Pulmonary artery endothelial cell (primary cell): ENCODE results near the gene TMED7. TPM values are rescaled to one million over a fixed set of nuclear protein-coding genes. Genes with fewer than 3 reads are reported as not detected.

Experiments
- DNase-seq: peaks from one replicate; pipeline ENCODE4 v3.0.0-alpha.2; 2011; ENCODE audit warnings: low read depth, low spot score
- total RNA-seq: library from RNA; depleted of rRNA; stranded (reverse); fragments of >200 nt; gene quantifications from 2 replicates; pipeline ENCODE4 v1.2.3, GENCODE V29; 2014

Gene TMED7
- total RNA-seq, 1 donor from 2014 or later = 109 TPM

DNA sequence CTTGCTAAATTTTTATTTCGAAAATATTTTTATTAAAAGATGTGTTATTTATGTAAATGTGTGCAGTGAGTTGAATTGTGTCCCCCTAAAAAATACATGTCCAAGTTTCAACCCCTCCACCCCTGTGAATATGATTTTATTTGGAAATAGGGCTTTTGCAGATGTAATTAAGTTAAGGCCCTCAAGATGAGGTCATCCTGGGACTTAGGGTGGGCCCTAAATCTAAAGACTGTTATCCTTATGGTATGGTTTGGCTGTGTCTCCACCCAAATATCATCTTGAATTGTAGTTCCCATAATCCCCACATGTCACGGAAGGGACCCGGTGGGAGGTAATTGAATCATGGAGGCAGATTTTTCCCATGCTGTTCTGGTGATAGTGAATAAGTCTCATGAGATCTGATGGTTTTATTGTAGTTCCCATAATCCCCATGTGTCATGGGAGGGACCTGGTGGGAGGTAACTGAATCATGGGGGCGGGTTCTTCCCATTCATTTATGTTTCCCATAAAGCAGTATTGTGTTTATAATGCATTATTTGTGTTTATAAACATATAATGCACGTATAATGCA is 1.5 kb upstream of the TMED7 start:
- DNase-seq = no peak

DNA sequence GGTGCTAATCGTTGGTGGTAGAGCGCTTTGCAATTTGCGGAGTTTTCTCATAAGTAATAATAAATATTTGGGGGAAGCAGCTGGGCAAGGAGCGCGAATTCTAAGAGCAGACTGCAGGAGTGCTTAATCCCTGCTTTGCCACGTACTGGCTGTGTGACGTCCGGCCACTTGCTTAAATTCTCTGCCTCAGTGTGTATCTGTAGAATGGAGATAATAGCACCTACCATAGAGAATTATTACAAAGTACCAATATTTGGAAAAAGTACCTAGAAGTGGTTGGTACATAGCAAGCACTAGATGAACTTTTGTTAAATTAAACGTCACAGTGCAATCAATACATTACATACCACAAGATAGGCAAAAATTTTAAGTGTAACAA is 598 bp upstream of the TMED7 start:
- DNase-seq = no peak

DNA sequence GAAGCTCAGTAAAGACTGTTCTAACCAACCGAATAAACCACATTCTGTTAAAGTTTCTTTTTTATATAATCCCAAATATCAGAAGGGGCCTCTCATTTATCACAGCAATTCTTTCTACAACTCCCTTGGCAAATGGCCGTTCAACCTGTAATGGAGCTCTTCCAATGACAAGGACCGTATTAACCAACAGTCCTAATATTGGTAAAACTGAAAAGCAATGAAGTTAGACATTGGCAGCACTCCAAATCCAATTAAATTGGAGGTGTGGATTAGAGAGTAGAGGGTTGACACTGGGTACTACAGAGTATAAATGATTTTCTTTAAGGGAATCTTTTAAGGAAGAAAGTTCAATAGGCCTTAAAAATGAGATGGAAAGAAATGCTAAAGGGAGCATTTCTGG is 842 bp downstream of the TMED7 start:
- DNase-seq = no peak

DNA sequence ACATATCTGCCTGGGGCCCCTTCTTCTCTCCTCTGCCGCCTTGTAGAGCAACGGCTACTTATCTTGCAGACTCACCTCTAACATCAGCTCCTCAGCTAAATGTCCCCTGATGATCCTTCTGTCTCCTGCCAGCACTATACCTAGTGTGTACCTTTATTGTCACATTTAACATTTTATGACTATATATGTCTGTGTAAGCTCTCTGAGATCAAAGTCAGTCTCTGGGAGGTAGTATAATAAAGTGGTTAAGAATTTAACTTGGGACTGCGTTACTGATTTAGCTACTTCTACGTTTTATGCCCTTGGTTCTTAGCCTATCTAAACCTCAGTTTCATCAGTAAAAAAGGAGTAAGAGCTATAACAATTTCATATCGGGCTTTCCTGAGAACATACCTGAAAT is 2.2 kb downstream of the TMED7 start:
- no peak for DNase-seq

DNA sequence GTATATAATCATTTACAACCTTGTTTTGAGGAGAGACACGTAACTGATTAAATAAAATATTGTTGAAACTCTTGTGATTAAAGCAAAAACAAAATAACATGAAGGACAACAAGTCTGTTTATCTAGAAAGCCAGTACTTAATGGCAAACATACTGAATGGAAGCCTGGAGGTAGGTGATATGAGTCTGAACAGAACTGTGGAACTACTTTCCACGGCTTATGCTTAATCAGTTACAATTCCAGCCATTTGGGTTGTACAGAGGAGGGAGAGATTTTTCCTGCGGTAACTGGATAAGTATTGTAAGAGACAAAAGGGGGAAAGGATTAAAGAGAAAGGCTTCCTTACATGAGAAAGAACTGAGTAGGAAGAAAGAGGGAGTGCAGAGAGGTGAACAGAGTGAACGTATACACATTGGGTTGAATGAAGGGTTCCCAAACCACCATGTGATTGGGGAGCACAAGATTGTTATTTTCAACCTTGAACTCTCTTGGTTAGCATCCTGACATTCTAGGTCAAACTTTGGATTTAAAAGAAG is 4.4 kb downstream of the TMED7 start:
- no peak for DNase-seq

DNA sequence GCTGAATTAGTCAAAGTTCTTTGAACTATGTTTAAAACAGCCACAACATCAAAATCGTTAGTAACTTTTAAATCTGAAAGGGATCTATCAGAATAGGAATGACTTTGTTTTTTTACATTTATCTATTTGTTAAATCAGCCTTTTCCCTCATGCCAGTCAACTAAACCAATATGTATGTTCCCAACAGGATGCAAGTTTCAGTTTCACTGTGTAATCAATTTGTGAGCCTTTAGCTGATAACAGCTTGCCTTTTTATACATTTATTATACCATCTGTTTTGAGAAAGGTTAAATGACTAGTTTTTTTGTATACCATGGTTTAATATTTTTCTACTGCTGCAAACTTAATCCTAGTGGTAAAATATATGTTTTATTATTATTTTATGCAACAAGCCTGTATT is 8.9 kb downstream of the TMED7 start:
- no peak for DNase-seq

DNA sequence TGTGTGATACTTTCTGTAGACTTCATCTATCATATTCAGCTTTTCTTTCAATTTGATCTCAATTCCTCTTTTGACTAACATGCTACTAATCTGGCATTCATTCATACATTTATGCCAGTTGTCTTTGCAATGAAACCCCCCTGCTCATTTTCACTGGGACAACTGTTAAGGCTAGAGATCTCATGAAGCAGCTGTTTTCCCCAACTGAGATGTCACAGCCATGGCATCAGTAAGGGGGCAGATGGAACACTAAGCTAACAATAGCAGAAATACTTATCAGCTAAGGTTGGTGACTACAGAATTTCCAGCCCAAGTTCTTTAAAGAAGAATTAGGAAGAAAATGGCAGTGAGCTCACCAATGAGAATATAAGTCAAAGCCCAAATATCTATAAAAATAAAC is 9.4 kb downstream of the TMED7 start:
- no peak for DNase-seq

DNA sequence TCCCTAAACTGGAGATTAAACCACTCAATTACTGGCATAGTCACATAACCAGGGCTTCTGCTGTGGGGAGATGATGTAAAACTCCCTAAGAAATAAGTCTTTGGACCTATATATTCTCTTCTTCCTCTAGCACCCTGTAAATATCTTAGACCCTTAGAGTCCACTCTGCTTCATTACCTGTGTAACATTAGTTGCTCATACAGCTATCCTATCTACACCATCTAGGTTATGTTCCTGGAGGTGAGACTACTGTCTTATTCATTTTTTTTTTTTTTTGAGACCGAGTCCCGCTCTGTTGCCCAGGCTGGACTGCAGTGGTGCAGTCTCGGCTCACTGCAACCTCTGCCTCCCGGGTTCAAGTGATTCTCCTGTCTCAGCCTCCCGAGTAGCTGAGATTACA is 14.0 kb downstream of the TMED7 start:
- no peak for DNase-seq

DNA sequence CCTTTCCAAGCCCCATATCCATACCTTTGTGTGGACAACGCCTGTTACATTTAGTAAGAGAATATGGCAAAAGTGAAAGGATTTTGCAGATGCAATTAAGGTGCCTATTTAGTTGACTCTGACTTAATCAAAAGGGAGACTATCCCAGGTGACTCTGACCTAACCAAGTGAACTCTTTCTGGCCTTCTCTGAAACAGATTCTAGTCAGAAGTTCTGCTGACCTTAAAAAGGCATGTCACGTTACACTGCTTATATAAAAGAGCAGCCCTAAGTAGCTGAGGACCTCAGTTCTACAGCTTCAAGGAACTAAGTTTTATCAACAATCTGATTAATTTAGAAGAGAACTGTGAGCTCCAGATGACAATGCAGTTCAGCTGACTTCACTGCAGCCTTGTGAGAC is 17.9 kb downstream of the TMED7 start:
- DNase-seq = no peak

DNA sequence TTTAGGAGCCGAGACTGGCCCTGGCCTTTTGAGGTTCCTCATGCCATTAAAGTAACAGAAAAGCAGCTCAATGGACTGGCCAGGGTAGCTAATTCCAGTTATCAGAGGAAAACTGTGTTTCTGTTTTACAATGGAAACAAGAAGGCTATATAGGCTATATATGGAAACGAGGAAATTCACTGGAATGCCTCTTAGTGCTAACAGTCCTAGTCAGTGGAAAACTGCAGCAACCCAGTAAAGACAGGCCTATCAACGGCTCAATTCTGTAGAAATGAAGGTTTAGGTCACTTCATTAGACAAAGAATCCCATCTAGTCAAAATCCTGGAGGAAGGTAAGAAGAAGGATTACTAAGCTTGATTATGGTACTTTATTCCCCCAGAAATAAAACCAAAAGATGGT is 20.4 kb downstream of the TMED7 start:
- no peak for DNase-seq

DNA sequence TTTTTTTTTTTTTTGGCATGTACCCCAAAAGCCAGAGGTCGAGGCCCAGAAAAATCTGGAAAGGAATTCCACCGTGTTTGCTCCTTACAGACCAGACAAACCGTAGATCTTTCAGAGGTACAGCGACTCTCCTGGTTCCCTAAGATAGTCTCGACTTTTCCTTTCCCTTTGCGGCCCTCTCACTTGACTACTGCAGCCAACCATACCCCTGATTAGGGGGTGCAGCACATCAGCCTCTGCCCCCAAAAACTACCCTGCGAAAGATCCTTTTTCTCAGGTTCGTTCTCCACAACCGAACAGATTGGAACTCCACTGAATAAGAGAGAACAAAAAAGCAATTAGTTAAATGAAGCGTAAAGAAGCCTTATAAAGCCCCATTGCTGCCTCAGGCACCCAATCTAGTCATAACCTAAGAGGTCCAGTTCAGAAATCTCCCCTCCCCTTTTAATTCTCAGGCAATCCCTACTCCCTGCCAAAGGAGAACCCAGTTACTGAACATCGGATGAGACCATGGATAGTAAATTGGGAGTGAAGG is 23.2 kb downstream of the TMED7 start:
- no peak for DNase-seq

DNA sequence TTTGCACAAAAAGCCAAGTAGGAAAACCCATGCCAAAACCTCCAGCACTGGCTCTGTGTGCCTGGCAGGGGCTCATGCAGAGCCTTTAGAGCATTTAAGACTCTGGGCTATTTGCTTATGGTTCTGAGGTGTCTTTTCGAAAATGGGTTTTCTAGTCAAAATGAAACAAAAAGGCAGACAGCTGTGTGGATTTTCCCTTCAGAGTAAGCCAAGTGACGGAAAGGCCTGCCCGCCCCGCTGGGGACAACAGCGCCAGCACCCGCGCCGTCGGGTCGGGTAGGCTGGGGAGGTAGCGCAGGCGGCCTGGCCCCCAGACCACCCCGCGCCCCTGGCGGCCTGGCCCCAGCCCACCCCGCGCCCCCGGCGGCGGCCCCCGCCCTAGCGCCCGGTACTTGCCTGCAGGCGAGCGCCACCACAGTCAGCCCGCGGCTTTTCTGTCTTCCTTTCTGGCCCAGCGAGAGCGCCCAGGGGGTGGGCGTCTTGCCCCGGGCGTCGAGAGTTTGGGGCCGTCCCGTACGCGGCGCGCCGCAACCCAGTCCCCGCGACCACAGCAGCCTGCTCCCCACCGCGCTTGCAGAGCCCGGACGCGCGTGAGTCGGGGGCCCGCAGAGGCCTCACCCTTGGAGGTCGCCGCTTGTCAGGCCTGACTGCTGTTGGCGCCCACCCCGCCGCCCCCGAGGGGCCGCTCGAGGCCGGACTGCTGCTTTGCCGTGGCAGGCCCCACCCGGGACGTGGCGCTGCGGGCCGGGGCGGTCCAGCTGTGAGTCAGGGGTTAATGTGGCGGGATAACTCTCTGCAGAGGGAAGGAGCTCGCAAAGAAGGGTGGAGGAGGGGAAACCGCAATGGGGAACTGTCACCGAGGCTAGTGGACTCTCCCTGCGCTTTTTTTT is 23.9 kb downstream of the TMED7 start, which contains the start of gene TICAM2:
TSS of gene TICAM2 (minus strand) at position 779 of the 890 bp plus-strand sequence. CDS start 21,223 bp downstream, outside the sequence.
- DNase-seq = no peak

DNA sequence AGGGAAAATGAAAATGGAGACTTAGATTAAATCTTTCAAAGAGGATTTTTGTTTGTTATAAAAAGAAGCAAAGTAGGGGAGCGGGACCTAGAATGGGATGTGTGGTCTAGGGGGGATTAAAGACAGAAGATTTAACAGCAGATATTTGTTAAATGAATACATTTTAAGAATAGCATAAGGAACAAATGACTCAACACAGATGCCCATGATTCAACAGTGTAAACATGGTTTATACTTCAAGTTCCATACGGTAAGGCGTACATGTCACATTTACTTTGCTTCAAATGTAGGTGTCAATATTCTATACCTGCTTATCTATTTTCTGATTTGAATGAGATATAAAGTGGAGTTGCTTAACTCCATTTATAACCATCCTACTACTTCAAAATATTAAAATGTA is 25.1 kb downstream of the TMED7 start:
- DNase-seq = no peak

DNA sequence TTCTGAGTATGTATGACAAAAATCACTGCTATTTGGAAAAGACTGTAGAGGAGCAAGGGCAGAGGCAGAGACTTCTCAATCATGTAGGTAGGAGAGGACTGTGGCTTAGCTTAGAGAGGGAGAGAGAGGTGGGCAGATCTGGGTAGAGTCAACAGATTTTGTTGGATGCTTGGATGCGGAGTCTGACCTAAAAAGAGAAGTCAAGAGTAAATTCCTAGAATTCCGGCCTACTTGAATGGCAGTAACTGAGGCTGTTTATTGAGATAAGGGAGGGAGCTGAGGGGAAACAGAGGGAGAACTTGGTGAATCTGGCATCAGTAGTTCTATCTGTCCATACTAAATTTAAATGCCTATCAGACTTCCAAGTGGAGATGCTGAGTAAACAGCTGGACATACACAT is 25.9 kb downstream of the TMED7 start:
- no peak for DNase-seq

DNA sequence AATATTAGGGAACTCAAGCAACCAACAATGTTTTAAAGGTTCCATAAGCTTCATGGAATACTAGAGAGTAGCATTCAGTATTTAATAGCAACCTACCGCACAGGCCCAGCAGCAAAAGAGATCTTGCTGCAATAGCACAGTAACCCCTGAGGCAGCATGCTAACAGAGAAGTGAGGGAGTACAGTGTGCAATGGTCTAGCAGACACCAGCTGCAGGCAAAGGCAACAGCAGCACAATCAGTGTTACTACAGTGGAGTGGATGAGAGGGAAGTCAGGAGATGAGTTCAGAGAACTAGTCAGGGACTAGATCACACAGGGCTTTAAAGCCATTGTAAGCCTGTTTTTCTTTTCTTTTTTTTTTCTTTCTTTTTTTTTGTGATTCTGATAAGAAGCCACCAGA is 26.3 kb downstream of the TMED7 start:
- no peak for DNase-seq

DNA sequence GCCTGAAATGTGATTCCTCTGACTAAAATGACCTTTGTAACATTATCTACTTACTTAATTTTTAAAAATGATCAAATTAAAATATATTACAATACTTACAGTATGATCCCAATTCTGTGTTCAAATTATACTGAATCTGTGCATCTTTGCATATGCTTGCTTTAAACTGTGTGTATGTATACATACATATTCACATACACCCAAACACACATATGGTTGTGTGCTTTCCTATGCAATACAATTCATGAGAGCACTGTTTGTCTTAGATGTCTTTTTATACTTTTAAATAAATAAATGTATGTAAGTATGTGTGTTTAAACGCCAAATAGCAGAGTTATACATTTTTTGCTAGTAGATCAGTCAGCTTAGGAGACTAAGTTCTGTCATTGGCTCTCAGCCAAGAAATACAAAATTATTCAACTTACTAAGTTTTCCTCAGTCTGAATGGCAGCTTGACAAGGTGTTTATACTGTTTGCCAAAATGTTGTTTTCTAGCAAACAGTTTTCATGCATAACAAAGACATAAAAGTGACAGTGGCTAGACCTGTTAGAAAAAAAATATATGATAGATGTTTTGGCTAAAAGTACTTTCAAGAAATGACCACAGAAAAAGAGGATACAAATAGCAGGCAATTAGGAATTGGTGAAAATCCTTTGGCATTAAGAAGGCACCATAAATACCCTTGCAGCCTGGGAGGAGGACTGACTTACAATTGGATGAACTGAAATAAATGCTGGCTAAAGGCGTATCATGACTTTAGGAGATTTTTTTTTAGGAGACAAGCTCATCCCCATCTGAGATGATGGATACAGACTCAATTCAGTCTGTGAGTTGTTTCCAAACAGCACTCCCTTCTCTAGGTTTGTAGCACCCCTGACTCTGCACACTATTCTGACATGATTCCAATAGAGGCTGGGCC is 31.4 kb downstream of the TMED7 start:
- DNase-seq = no peak

DNA sequence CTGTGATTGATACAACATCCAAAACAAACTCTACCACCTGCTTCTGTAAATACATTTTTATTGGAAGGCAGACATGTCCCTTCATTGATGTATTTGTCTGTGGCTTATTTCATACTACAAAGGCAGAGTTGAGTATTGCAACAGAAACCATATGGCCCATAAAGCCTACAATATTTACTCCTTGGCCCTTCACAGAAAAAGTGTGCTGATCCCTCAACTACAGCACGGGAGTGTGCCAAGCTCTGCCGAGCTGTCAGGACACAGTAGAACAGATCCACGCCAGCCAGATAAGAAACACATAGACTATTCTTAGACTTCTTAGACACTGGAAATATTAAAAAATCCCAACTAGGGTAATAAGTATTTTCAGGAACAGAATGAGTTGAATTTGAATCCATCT is 36.8 kb downstream of the TMED7 start:
- no peak for DNase-seq

DNA sequence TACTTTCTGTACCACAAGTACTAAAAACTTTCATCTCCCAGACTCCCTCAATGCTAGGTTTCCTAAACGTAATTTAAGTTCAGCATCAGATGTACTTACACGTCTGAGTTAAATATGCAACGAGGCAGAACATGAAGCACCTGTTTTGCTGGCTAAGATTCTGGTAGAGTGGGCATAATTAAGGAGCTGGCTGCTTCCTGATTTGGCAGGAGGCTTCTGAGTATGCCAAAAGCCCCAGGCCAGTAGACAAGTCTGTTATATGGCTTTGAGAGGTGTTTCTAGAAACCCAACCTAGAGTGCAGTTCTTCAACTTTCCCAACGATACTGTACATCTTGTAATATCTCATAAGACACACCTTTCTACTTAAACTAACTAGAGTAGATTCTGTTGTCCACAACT is 37.2 kb downstream of the TMED7 start:
- DNase-seq = no peak

DNA sequence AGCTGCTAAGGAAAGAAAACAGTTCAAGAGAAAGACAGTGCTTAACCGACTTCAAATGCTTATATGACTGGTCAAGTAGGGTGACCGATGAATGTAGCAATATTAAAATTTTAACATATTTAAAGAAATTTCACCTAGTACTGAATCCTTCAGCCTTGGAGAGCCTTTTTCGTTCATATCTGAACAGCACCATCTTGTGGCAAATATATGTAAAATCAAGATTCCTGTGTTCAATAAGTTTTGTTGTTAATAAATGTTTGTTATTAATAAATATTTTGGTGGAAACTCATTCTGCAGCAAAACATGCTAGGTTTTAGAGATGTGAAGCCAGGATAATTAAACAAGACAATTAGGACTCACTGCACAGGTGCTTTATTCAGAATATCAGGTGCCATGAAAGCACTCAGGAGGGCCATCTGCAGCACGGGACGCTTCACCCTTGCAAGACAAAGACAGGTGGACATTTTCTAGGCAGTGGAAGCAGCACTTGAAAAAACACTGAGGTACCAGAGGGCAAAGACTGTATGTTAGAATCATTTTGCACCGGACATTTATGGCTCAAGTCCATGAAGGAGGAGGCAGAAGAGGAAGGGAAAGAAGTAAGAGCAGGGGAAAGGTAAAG is 39.2 kb downstream of the TMED7 start:
- DNase-seq = no peak

DNA sequence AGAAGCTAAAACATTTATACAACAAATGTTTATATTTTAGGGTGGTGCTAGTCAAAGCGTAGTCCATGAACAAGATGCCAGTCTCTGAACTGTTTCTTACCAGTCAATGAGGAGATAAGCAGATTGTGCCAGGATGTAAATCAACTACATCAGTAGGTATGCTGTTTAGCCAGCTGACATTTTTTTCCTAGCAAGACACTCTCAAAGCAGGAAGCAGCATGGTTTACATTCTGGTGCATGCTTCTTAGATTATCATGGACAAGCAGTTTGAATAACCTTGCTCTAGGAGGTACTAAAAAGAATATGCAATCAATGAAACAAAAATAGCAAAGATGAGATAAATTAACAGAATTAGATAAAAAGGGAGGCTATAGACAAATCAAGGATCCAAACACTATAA is 40.6 kb downstream of the TMED7 start:
- no peak for DNase-seq

DNA sequence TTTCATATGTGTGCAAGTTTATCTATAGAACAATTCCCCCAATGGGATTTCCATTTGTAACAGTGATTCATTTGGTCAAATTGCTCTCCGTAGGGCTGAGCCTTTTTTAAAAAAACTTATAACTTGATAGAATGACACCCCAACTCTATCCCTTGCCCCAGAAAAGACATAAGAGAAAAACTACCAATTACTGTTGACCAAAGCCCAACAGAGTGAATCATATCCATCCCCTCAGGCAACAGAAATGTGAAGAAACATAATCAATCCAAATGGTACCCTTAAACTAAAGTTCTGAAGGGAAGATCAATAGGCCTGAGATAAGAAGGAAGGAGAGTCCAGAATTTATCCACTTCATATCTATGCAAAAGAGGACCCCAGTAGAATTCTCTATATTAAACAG is 41.3 kb downstream of the TMED7 start:
- DNase-seq = no peak
